Subcutaneous adipose tissue (tissue), 4 donors: ENCODE results near the gene PLA2G2C. TPM values are rescaled to one million over a fixed set of nuclear protein-coding genes. Genes with fewer than 3 reads are reported as not detected.

ENCODE experiments used
- total RNA-seq, 4 donors: library from RNA; depleted of rRNA; stranded (reverse); fragments of >200 nt; gene quantifications; one replicate each; pipeline ENCODE4 v1.1.0, GENCODE V29; 2016
- TF ChIP-seq, protein P1 (sequence below): fragments of 450-650 bp; IDR thresholded peaks from one replicate; pipeline ENCODE4 v1.5.1; 2016; ENCODE audit warnings: low read depth, mild to moderate bottlenecking, control low read depth, antibody characterized with exemption, moderate library complexity

Gene PLA2G2C
- total RNA-seq, 4 donors from 2014 or later = not detected

DNA sequence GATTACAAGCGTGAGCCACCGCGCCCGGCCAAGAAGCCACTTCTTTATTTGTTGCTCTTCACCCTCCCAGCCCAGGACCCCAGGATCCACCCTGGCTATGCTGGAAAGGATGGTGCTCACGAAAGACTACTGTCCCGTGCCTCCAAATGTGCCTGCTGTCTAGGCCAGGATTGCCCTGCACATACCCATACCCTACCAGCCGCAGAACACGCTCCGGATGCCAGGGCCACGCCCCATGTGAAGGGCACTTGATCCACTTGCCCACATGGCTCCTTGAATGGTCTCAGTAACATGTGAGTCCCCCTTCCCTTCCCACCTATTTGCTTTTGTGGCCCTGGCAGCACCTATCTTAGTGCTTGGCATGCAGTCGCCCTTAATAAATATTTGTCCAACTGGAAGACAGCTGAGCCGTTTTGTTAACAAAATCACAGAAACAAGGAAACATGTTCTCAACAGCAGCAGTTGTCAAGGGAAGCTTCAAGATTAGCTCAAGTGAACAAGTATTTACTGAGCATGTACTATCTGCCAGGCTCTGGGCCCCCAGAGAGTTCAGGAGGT is 14.2 kb downstream of the PLA2G2C start:
- TF ChIP-seq, protein P1, sequence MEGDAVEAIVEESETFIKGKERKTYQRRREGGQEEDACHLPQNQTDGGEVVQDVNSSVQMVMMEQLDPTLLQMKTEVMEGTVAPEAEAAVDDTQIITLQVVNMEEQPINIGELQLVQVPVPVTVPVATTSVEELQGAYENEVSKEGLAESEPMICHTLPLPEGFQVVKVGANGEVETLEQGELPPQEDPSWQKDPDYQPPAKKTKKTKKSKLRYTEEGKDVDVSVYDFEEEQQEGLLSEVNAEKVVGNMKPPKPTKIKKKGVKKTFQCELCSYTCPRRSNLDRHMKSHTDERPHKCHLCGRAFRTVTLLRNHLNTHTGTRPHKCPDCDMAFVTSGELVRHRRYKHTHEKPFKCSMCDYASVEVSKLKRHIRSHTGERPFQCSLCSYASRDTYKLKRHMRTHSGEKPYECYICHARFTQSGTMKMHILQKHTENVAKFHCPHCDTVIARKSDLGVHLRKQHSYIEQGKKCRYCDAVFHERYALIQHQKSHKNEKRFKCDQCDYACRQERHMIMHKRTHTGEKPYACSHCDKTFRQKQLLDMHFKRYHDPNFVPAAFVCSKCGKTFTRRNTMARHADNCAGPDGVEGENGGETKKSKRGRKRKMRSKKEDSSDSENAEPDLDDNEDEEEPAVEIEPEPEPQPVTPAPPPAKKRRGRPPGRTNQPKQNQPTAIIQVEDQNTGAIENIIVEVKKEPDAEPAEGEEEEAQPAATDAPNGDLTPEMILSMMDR = no peak

DNA sequence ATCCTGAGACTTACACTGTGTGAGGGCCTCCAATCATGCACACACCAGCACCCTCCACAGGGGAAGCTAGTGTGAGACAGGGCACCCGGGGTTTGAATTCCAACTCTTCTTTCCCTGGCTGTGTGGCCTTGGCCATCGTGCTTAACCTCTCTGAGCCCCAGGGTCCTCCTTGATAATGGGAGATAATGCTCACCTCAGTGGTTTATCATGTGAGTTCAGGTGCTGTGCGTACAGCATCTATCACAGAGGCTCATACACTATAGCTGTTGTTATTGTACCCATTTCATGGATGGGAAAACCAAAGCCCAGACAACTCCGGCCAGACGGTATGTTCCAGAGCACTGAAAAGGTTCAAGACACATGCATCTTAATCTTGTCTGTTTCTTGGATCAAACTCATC is 16.4 kb downstream of the PLA2G2C start:
- TF ChIP-seq, protein P1 = no peak

DNA sequence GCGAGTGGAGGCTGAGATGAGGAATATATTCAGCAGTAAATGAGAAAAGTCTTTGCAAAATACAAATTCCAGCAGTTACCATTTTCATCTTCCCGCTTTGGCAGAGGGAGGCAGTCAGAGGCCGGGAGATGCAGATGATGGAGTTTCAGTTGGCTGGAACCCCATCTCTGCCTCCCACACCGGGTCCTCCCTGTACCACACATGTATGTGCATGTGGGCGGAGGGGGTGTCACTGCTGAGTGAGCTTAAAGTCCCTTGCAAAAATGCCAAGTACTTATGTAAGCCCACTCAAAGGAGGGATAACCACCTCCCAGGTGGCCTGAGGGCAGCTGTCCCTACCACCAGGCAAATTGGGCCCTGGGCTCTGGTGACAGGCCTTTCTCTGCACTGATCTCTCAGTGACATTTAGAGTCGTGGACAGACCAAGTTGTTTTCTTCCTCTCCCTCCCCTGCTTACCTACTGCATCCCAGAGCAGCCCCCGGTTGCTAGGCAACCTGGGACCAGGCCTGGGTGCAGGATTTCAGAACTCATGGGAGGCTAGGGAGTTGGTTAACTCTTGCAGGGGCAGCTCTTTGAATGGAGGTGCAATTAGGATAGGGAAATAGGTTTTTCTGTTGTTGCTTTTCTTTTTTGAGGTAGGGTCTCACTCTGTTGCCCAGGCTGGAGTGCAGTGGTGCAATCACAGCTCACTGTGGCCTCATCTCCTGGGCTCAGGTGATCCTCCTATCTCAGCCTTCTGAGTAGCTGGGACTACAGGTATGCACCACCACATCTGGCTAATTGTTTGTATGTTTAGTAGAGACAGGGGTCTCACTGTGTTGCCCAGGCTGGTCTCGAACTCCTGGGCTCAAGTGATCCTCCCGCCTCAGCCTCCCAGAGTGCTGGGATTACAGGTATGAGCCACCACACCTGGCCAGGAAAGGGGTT is 17.5 kb downstream of the PLA2G2C start:
- TF ChIP-seq, protein P1 = no peak

DNA sequence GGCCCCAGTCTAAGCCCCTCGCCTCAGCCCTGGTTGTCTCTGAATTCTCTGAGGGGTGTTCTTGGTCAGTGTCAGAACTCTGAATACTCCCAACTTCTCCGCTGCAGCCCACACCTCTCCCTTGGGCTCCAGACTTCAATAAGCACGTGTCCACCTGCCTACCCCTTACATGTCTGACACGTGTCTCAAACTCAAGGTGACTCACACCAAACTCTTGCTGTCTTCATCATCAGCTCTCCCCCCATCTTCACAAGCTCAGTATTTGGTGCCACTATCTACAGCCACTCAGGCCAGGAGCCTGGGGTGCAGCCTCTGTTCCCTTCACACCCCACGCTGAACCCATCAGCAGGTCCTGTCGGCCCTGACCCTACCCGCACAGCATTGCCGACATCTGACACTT is 19.2 kb downstream of the PLA2G2C start:
- TF ChIP-seq, protein P1 = no peak

DNA sequence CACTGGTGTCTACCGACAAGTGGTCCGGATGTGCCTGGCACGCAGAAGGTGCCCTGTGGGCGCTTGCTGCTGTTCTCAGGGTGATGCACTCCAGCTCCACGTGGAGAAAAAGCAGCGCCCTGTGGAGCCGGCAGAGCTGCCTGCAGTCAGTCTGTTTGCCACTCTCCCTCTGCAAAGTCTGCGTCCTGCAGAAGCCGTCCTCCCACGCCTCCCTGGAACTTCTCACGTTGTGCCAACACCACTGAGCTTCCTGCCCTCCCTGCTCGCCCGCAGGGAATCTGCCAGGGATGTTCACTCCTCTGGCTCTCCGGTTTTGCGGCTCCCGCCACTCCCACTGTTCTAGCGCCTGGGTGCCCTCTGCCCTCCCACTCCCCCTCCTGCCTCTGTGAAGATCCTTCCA is 20.3 kb downstream of the PLA2G2C start:
- TF ChIP-seq, protein P1 = no peak

DNA sequence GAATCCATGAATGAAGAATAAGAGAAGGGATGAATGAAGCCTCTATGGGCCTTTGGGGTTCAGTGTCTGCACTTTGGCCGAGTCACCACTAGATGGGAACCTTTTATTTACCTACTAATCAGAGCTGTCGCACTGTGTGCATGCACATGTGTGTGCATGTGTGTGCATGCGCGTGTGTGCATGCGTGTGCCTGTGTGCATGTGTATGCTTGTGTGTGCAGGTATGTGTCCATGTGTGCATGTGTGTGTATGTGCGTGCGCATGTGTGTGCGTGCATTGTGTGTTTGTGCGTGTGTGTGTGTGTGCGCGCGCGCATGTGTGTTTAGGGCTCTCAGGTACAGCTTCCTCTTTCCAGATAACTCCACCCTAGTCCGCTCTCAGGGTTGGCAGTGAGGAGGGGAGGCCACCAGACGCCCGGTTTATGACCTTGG is 20.8 kb downstream of the PLA2G2C start:
- TF ChIP-seq, protein P1 = no peak

GRCh38 chr1:20164694-20165202 is 21.6 kb downstream of the PLA2G2C start:
- TF ChIP-seq, protein P1 = no peak
